HG02973 (cell line): ENCODE results near the gene SNU13.
"Not testable (repeated sequence)": the region's sequence is repeated elsewhere in the genome, so short reads cannot be mapped to it uniquely, and the experiment has no call there.

Experiments
- ATAC-seq: cut with Tn5 transposase; IDR thresholded peaks from one replicate; pipeline ENCODE4 v1.9.1; 2021; ENCODE audit warnings: moderate library complexity; ENCODE audit not compliant: unreplicated experiment

The SNU13 gene

GRCh38 chr22:41647771-41648170 lies 40.9 kb downstream of the SNU13 start:
- ATAC-seq: no peak

GRCh38 chr22:41642331-41643110 lies 46.1 kb downstream of the SNU13 start:
- ATAC-seq: no peak

GRCh38 chr22:41641854-41642253 lies 46.8 kb downstream of the SNU13 start:
- ATAC-seq: no peak

- ATAC-seq: no peak
These were observed 49.9 kb downstream of the SNU13 start for GRCh38 chr22:41638748-41639147.

- ATAC-seq: no peak
These were observed 50.5 kb downstream of the SNU13 start for GRCh38 chr22:41638124-41638523.

GRCh38 chr22:41637623-41638022 lies 51.0 kb downstream of the SNU13 start:
- ATAC-seq: not testable (repeated sequence)

- no peak for ATAC-seq
These were observed 52.2 kb downstream of the SNU13 start for GRCh38 chr22:41636467-41636866.

GRCh38 chr22:41634610-41635009 lies 54.1 kb downstream of the SNU13 start:
- not testable (repeated sequence) for ATAC-seq

GRCh38 chr22:41631615-41632014 lies 57.1 kb downstream of the SNU13 start:
- ATAC-seq: not testable (repeated sequence)

- ATAC-seq: not testable (repeated sequence)
These were observed 57.6 kb downstream of the SNU13 start for GRCh38 chr22:41631115-41631514.

- ATAC-seq: no peak
These were observed 63.1 kb downstream of the SNU13 start for GRCh38 chr22:41625577-41625976.
